Stomach smooth muscle (tissue), 2 donors: ENCODE data around the gene CDK5R2.
A peak's percentile ranks its signal among the peaks of the same experiment; 100 is the strongest.

Source experiments
- H3K27ac ChIP-seq: one replicate; pipeline ENCODE4 v1.7.0; 2013; ENCODE audit warnings: mild to moderate bottlenecking, low read length, inconsistent platforms
- H3K27me3 ChIP-seq, 2 donors: one replicate each; pipeline ENCODE4 v1.7.0; 2013; ENCODE audit warnings: low read length in 2 of 2; ENCODE audit not compliant: insufficient read depth in 2 of 2, control insufficient read depth in 1 of 2
- H3K36me3 ChIP-seq, 2 donors: one replicate each; pipeline ENCODE4 v1.7.0; 2013; ENCODE audit warnings: low read length in 2 of 2; ENCODE audit not compliant: control insufficient read depth in 2 of 2, insufficient read depth in 2 of 2
- H3K4me1 ChIP-seq: one replicate; pipeline ENCODE4 v1.7.0; 2013; ENCODE audit warnings: low read length; ENCODE audit not compliant: control insufficient read depth, insufficient read depth
- H3K4me3 ChIP-seq, 2 donors: one replicate each; pipeline ENCODE4 v1.7.0; 2013; ENCODE audit warnings: low read length in 2 of 2
- H3K9ac ChIP-seq, 2 donors: one replicate each; pipeline ENCODE4 v1.7.0; 2013; ENCODE audit warnings: low read length in 2 of 2, mild to moderate bottlenecking in 1 of 2
- H3K9me3 ChIP-seq, 2 donors: one replicate each; pipeline ENCODE4 v1.7.0; 2013; ENCODE audit warnings: low read length in 2 of 2; ENCODE audit not compliant: control insufficient read depth in 2 of 2
- donor health status: healthy.
- donor health status: Pancreatic carcinoma.

Gene CDK5R2

GRCh38 chr2:218952160-218952559 lies 7.3 kb upstream of the CDK5R2 start:
- Histone ChIP-seq H3K27me3 (peaks cover 8 to 19% of the 10 kb centered on the region in 2 donors), H3K9ac (no peak overlapping the region), H3K4me1 (no peaks in the 10 kb centered on the region)

DNA sequence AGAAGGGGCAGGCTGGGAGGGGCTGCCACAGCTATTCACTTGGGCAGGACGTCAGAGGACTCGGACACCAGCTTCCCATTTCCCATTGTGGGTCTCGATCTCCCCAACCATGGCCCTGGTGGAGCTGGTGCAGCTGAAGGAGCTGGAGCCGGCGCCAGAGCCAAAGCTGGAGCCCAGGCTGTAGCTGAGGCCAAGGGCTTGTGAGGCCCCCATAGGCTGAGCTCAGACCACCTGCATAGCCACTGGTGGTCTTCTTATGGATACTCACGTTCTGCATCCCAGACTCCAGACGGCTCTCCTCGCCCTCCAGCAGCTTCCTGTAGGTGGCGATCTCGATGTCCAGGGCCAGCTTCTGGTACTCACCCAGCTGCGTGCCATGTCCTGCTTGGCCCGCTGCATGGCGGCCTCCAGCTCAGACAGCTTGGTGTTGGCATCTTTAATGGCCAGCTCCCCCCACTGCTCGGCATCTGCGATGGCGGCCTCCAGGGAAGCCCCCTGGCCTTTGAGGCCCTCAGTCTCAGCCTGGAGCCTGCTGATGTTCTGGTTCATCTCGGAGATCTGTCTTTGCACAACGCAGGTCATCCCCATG lies 6.0 kb upstream of the CDK5R2 start:
- Histone ChIP-seq H3K36me3 (no peaks in the 10 kb centered on the region), H3K9me3 (no peaks in the 10 kb centered on the region), H3K9ac (no peak overlapping the region), H3K4me3 (no peak overlapping the region), H3K27me3 (peaks cover 19 to 30% of the 10 kb centered on the region in 2 donors), H3K27ac (no peak overlapping the region), H3K4me1 (no peaks in the 10 kb centered on the region)

More at GRCh38 chr2:218952160-218952559, 7.3 kb upstream of the CDK5R2 start:
- H3K9me3 ChIP-seq: no peaks in the 10 kb centered on the region
- H3K27ac ChIP-seq: no peak overlapping the region
- no peaks in the 10 kb centered on the region for H3K36me3 ChIP-seq
- H3K4me3 ChIP-seq: no peak overlapping the region

DNA sequence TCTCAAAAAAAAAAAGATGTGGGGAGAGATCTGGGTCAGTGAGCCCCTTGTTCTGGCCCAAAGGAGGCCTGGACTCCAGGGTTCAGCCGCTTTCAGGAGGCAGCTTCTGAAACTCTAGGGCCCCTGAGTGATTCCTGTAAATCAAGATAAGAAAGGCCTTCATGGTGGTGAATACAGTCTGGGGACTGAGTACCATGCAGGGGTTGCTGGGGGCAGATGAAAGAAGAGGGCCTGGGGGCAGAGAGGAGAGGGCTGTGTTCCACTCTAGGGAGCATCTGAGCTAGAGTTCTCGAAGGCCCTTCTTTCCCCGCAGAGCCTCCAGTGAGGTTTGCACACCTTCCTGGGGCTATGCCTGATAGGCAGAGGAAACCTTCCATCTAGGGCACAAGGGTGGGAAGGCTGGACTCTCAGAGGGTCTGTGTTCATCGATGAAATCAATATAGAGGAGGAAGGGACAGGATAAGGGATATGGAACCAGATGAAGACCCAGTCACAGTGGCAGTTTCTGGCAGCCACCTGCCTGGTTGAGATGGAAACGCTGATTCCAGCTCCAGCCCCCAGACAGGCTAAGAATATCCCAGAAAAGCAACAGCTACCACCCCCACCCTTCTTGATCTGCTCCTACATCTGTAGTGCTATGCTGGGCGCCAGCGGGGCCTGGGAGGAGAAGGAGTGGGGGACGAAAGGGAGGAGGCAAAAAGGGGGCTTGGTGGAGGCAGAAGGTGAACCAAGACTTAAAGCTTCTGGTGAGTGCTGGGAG lies 4.7 kb upstream of the CDK5R2 start:
- Histone ChIP-seq H3K4me1 (peaks cover 3% of the 10 kb centered on the region), H3K9ac (no peak overlapping the region), H3K27me3 (peaks cover 31 to 38% of the 10 kb centered on the region in 2 donors), H3K9me3 (no peaks in the 10 kb centered on the region), H3K4me3 (no peak overlapping the region), H3K36me3 (no peaks in the 10 kb centered on the region), H3K27ac (no peak overlapping the region)

- Histone ChIP-seq H3K27me3 (peaks cover 38% of the 10 kb centered on the region in 2 donors), H3K36me3 (no peaks in the 10 kb centered on the region), H3K9ac (no peak overlapping the region), H3K9me3 (no peaks in the 10 kb centered on the region), H3K4me3 (no peak overlapping the region), H3K27ac (no peak overlapping the region), H3K4me1 (peaks cover 8% of the 10 kb centered on the region)
These were observed 3.4 kb upstream of the CDK5R2 start for GRCh38 chr2:218956039-218956438.

DNA sequence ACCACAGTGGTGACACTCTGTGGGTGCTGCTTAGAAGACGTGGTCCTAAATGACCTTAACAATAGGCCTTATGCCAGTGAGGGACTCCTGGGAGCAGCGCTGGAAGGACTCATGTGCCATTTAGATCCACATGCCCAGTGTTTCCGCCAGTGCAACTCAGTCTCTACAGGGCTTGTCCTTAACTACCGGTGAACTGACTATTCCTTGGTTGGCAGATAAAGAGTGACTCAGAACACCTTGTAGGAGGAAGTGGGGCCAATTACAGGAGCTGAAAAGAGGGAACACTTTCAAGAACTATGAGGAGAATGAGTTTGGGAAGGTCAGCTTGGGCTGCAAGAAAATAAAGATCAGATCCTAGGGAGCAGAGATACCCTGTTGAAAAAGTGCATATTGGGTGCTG lies 1.8 kb upstream of the CDK5R2 start:
- Histone ChIP-seq H3K4me1 (peaks cover 8% of the 10 kb centered on the region), H3K27me3 (peaks cover 53% of the 10 kb centered on the region in 2 donors), H3K9ac (no peak overlapping the region), H3K4me3 (no peak overlapping the region), H3K9me3 (no peaks in the 10 kb centered on the region), H3K27ac (no peak overlapping the region), H3K36me3 (no peaks in the 10 kb centered on the region)

DNA sequence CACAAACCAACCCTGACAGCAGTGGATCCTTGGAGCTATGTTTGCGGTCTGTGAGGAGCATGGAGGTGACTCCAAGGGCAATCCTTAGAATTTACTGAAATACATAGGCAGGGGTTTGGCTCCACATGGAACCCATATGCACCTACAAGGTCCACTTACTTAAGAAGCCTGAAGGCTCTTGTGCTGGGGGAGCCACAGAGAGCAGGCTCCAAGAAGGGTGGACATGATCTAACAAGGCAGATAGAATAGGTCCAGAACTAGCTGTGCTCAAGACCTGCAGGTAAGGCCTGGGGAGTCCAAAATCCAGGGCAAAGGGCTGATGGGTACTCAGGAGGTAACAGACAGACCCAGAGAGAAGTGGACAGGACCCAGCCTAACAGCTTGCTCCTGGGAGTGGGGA lies 1.2 kb upstream of the CDK5R2 start:
- Histone ChIP-seq H3K27ac (no peak overlapping the region), H3K4me1 (peaks cover 14% of the 10 kb centered on the region), H3K9me3 (no peaks in the 10 kb centered on the region), H3K9ac (no peak overlapping the region), H3K27me3 (peaks cover 58 to 59% of the 10 kb centered on the region in 2 donors), H3K4me3 (no peak overlapping the region), H3K36me3 (no peaks in the 10 kb centered on the region)

DNA sequence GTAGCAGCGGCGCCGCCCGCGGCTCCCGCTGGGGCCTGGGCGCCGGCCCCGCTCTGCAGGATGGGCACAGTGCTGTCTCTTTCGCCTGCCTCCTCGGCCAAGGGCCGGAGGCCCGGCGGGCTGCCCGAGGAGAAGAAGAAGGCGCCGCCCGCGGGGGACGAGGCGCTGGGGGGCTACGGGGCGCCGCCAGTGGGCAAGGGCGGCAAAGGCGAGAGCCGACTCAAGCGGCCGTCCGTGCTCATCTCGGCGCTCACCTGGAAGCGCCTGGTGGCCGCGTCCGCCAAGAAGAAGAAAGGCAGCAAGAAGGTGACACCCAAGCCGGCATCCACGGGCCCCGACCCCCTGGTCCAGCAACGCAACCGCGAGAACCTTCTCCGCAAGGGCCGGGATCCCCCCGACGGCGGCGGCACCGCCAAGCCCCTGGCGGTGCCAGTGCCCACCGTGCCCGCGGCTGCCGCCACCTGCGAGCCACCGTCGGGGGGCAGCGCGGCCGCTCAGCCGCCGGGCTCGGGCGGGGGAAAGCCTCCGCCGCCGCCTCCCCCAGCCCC lies 369 bp downstream of the CDK5R2 start:
- H3K27ac ChIP-seq: no peak overlapping the region
- no peaks in the 10 kb centered on the region for H3K9me3 ChIP-seq
- H3K4me3 ChIP-seq: peak overlapping the region in 1 of 2 donors; percentile 54
- H3K36me3 ChIP-seq: no peaks in the 10 kb centered on the region
- H3K9ac ChIP-seq: no peak overlapping the region
- peaks cover 14% of the 10 kb centered on the region for H3K4me1 ChIP-seq
- peaks cover 64 to 71% of the 10 kb centered on the region in 2 donors for H3K27me3 ChIP-seq

DNA sequence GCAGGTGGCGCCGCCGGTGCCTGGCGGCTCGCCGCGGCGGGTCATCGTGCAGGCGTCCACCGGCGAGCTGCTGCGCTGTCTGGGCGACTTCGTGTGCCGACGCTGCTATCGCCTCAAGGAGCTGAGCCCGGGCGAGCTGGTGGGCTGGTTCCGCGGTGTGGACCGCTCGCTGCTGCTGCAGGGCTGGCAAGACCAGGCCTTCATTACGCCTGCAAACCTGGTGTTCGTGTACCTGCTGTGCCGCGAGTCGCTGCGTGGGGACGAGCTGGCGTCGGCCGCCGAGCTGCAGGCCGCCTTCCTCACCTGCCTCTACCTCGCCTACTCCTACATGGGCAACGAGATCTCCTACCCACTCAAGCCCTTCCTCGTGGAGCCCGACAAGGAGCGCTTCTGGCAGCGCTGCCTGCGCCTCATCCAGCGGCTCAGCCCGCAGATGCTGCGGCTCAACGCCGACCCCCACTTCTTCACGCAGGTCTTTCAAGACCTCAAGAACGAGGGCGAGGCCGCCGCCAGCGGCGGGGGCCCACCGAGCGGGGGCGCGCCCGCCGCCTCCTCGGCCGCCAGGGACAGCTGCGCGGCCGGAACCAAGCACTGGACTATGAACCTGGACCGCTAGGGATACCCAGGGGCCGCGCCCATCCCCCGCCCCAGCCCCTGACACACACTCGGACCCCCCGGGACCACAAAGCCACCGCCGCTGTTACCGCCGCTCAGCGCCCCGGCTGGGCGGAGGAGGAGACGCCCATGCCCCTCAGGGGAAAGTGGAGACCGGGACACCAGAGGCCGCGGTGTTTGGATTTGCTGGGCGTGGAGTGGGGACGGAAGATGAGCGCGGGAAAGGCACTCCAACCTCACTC lies 1.1 kb downstream of the CDK5R2 start:
- no peaks in the 10 kb centered on the region for H3K9me3 ChIP-seq
- H3K27ac ChIP-seq: no peak overlapping the region
- peaks cover 14% of the 10 kb centered on the region for H3K4me1 ChIP-seq
- no peak overlapping the region for H3K9ac ChIP-seq
- peaks cover 64 to 68% of the 10 kb centered on the region in 2 donors for H3K27me3 ChIP-seq
- H3K4me3 ChIP-seq: no peak overlapping the region
- H3K36me3 ChIP-seq: no peaks in the 10 kb centered on the region

- no peak overlapping the region for H3K9ac ChIP-seq
- peaks cover 64 to 68% of the 10 kb centered on the region in 2 donors for H3K27me3 ChIP-seq
- peaks cover 14% of the 10 kb centered on the region for H3K4me1 ChIP-seq
- no peak overlapping the region for H3K27ac ChIP-seq
- H3K4me3 ChIP-seq: no peak overlapping the region
- H3K36me3 ChIP-seq: no peaks in the 10 kb centered on the region
- no peaks in the 10 kb centered on the region for H3K9me3 ChIP-seq
These were observed 1.8 kb downstream of the CDK5R2 start for GRCh38 chr2:218961229-218961628.

- H3K4me1 ChIP-seq: peaks cover 14% of the 10 kb centered on the region
- no peak overlapping the region for H3K4me3 ChIP-seq
- H3K9me3 ChIP-seq: no peaks in the 10 kb centered on the region
- H3K9ac ChIP-seq: no peak overlapping the region
- no peaks in the 10 kb centered on the region for H3K36me3 ChIP-seq
- H3K27me3 ChIP-seq: peaks cover 64 to 68% of the 10 kb centered on the region in 2 donors
- H3K27ac ChIP-seq: no peak overlapping the region
These were observed 2.4 kb downstream of the CDK5R2 start for GRCh38 chr2:218961651-218962570.
